KG1 (cell line): ENCODE data around the gene TSPAN5.
"Not testable (repeated sequence)": the region's sequence is repeated elsewhere in the genome, so short reads cannot be mapped to it uniquely, and the experiment has no call there.

Experiments used
- DNase-seq: peaks from one replicate; lab custom pipeline; 2025; lab: John Stamatoyannopoulos, UW

Gene TSPAN5

DNA sequence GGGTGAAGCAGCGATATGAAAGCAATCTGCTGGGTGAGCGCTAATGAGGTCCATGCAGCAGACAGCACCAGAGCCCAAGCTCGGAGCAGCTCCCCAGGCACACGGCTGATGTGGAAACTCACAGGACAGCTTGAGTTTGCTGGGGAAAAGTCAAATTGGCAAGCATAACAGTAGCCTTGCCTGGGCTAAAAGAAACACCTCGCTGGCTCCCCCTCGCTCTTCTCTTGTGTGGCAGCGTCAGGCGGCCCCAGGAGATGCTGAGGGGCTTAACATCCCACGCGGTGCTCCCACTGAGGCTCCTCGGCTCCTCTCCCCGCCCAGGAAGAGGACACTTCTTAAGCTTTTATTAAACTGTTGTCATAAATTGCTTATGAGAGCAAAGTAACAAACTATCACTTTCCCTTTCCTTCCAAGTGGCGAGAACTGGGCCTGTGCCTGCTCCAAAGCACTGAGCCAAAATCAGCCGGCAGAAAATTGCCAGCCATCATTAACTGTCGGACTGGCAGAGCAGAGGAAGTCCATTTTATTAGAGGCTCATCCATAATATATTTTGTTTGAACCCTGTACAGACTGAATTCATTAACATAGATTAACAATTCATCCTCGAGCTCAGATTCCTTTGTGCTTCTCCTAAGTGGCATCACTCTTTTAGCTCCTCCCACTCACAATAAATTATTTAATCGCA lies 111.4 kb downstream of the TSPAN5 start:
- DNase-seq = no peak

DNA sequence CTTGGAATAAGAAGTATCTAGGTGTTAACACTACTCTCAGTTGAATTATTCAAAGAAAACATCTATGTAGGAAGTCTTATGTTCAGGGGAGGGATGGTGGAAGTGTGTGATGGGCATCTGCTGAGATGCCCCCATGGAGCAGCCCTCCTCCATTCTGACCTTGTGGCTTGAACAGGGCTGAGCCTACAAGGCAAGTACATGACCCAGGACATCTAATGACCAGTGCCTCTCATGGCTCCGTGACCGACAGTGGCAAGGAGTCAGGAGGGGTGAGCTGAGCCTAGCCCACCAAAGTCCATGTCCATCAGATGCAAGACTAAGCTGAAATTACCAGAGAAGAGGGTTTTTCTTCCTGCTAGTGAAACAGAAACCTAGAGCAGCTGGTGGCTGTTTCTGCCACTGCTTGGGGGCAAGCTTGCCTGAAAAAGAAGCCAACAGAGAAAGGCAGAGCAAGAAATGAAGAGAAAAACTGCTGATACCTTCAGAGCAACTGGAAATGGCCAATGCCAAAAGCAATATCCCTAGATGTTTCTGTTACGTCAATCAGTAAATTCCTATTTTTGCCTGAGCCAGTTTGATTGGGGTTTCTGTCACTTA lies 113.5 kb downstream of the TSPAN5 start:
- no peak for DNase-seq

DNA sequence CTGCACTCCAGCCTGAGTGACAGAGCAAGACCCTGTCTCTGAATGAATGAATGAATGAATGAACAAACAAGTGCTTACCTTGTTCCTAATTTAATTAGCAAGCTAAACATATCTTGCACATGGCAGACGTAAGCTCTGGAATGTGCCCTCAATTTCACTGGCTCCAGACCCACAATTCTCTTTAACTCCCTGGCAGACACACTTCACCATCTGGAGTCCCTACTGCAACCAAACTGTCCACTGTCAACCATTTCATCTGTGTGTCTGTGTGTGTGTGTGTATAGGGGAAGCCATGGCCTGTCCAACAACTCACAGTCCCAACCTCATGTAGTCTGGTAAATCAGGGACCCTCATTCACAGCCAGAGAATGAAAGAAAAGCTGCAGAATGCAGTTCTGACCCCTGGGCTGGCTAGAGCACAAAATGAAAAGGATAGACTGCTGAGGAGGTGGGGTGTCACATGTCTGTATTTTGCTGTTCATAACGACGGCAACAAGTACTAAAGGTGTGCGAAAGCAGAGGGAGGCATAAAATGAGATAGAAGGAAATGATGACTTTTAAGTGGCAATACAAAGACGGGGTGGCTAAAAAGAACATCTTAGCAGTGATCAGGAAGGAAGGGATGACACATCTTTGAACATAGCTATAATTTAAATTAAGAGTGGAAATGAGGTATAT lies 114.1 kb downstream of the TSPAN5 start:
- DNase-seq = no peak

DNA sequence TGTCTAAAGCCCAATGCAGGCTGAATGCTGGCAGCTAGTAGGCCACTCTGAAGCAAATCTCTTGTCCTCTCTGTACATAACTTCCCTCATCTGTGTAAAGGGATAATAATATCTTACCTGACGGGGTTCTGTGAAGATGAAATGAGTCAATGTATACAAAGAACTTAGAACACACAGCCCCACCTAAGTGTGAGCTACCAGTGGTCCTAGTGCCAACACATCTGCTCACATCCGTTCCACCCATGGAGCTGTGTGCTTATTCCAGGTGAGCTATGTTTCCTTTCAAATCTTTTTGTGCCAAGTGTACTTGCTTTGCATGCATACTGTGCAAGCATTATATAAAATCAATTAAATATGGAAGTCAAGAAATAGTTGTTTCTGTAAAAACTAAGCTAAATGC lies 116.4 kb downstream of the TSPAN5 start:
- no peak for DNase-seq

DNA sequence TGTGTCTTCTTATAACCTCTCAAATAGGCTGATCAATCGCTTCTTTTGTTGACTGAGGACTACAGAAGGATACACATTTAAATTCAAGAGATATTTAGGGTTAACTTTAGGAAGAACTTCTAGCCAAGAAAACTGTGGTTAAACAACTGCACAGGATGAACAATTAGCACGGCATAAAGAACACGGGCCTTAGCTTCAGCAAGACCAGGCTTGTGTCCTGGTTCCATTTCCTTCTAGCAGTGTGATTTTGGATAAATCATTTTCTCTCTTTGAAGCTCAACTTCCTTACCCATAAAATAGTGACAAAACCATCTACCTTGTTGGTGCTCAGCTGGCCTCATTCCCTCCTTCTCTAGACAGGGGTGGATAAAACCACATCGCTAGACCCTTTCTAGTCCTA lies 117.6 kb downstream of the TSPAN5 start:
- DNase-seq = no peak

DNA sequence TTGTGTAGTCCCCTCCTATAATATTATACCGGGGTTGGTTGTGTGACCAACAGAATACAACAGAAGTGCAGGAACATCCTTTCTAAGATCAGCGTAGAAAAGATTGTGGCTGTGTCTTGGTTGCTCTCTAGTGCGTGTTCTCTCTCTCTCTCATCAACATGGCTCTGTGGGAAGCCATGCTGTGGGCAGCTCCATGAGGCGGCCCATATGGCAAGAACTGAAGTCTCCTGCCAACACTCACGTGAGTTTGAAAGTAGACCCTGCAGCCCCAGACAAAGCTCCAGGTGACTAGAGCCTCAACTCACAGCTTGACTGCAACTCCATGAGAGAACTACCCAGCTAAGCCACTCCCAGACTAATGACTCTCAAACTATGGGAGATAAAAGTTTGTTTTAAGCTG lies 118.7 kb downstream of the TSPAN5 start:
- no peak for DNase-seq

DNA sequence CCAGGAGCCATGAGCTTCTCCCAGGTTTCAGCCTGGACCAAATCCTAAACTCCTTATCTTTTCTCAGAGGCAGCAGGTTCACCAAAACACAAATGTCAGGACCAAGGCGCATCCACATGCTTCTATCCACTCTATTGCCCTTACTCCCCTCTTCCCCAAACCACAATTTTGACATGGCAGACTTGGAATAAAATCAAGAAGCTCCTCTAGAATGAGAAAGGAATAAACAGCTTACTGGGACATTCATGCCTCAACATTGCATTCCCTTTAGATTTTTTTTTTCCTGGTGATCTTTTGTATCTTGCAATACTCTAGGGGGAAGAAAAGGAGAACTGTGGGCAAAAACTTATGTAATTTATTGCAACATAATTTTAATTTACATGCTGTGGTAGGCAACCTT lies 119.1 kb downstream of the TSPAN5 start:
- DNase-seq = no peak

DNA sequence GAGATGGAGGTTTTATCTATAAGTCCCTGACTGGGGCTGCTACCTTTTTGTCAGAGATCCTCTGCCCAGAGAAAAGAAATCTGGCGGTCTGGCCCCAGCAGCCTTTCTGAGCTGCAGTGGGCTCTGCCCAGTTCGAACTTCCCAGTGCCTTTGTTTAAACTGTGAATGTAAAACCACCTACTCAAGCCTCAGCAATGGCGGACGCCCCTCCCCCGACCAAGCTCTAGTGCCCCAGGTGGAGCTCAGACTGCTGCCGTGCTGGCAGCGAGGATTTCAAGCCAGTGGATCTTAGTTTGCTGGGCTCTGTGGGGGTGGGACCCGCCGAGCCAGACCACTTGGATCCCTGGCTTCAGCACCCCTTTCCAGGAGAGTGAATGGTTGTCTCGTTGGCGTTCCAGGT lies 121.8 kb downstream of the TSPAN5 start:
- no peak for DNase-seq

DNA sequence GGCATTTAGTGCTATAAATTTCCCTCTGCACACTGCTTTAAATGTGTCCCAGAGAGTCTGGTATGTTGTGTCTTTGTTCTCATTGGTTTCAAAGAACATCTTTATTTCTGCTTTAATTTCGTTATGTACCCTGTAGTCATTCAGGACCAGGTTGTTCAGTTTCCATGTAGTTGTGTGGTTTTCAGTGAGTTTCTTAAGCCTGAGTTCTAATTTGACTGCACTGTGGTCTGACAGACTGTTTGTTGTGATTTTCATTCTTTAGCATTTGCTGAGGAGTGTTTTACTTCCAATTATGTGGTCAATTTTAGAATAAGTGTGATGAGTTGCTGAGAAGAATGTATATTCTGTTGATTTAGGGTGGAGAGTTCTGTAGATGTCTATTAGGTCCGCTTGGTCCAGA lies 124.3 kb downstream of the TSPAN5 start:
- not testable (repeated sequence) for DNase-seq

DNA sequence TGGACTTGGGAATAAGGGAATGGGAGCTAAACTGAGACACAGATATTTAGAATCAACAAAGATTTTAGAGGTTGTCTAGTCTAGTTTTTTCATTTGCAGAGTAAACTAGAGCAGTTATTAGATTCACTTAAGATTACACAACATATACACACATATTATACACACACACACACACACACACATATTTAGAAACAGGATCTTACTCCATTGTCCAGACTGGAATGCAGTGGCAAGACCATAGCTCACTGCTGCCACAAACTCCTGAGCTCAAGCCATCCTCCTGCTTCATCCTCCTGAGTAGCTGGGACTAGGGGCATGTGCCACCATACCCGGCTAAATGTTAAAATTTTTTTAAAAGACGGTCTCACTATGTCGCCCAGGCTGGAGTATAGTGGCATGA lies 127.8 kb downstream of the TSPAN5 start:
- DNase-seq = no peak

DNA sequence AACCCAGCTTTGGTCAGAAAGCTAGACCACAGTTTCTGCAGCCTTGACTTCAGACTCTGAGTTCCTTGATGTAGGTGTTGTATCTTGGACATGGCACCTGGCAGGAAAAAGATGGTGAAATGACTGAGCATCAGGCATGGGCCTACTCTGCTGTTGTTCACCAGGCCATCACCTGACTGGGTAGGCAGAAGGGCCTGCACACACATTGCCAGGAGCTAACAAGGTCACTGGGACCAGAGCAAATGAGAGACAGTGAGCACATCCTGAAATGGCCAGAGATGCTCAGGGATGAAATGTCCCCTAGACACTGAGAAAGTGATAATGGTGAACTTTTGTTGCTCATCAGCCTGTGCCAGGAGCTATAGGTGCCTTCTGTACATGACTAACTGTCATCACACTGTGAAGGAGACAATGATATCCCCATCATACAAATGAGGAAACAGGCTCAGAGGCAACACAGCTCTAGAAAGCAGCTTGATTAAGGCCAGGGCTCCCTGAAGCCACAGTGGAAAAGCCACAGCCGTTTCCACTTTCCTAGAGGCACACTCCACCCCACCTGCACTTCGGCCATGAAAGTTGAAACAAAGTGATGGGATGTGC lies 128.3 kb downstream of the TSPAN5 start:
- DNase-seq = no peak

DNA sequence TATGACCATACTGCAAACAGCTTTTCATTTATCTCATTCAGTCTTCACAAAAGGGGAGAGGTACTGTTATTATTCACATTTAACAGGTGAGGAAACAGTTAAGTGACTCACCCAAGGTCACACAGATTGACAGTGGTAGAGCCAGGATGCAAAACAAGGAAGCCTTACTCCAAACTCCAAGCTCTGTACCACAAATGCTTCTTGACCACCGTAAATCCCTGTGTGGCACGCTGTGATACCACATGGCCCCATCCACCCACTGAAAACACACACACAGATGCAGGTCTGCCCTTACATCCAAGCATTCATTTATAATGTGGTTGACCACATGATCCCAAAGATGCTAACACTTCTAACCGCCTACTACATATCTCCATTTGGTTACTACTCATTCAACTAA lies 129.5 kb downstream of the TSPAN5 start:
- DNase-seq = no peak

DNA sequence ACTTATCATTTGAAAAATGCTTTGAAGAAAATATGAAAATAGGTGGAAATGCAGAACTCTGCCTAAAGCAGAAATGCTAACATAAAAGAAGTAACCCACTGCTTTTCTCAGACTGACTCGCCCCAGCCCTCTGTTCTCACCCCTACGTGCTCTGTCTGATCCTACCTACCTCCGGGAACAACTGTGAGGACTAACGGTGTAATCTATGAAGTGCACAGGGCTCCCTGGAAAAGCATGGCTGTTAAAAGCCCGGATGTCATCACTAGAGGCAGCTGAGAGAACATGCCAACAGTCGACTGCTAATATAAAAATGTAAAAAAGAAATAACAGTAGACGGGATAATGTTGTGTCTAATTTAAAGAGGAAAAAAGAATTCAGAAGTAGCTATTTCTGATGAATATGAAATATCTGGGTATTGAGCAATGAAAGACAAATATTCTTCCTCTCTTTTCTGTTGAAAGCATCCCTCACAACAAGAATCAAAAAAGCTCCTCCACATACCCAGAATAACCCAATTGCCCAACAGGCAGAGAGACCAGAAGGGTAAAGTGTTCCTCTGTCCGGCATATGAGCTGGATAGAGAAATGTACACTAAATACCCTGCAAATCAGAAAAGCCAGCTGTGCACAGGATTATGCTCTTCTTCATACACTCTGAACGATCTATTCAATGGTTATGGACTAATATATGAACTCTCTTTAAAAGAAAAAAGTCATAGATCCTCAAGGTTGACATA lies 130.7 kb downstream of the TSPAN5 start:
- DNase-seq = no peak

DNA sequence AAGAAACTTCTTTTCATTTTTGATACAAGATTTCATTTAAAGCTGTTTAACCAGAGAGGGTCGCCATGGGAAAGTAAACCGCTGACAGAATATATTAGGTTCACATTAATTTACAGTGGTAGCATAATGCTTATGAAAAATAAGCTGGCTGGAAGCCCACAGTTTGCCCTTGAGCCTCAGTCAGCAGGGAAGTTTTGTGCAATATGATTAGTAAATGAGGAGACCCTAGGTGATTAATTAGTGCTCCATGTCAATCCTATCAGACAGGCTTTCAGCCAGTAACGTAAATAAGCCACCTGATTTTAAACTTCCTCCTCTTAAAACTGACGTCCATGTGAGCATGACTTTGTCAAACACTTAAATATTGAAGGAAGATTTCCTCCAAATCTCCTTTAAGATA lies 134.2 kb downstream of the TSPAN5 start:
- DNase-seq = no peak

DNA sequence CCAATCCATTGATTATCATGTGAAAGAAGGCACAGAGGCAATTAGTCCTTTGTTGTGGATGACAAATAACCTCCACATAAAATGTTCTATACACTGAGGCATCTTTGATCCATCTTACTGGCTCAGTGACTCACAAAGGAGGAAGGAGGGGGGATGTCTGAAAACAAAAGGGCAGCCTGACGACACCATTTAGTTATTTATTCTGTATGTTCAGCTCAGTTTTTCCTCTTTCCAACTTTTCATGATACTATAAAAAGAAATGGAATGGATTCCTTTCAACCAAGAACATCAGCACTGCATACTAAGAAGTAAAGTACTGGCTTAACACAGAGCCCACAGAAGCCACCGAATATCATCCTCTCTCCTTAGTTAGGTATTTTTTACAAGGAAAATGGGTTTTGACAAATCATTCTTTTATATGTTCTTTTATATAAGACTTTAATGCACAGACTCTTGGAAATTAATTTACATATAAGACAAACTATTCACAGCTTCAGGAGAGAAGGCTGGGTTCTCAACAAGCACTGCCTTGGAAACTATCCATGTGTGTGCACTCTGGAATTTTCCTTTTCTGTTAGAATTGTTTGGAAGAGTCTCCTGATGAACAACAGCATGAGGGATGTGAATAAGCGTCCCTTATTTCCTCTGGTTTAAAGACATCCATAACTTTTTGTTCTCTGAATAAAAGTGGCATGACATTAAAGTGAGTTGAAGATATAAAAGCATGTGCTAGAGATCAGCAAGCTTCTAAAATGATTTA lies 135.6 kb downstream of the TSPAN5 start:
- no peak for DNase-seq

DNA sequence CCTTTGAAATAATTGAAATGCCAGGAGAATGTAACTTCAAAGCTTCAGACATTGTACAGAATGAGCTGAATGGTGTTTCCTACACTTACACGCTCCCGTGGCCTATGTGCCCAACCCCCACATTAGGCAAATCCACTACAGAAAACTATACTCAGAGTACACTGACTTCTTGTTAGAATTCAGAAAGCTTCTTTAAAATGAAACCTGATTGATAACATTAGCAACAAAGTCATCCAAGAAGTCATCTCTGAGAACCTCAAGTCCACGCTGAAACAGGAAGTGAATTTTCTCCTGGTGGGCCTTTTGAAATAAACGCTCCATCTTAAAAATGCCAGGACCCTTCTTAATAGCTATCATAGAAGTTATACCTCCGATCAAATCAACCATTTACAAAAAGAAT lies 136.3 kb downstream of the TSPAN5 start:
- no peak for DNase-seq

DNA sequence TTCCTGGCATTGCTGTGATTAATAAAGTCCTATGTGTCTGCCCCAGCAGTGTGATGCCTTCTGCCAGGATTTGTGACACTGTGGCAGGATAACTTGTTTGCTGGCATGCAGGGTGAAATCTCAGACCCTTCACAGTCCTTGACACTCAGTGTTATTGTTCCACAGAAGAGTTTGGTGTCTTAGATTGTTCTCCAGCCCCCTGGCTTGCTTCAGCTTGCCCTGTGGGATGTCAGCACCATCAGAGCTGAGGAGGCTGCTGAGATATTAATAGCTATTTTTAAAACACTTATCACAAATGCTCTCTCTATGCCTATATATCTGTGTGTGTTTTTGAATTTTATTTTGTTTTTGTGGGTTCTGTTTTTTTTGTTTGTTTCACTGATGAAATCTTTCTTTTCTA lies 136.9 kb downstream of the TSPAN5 start:
- DNase-seq = no peak

DNA sequence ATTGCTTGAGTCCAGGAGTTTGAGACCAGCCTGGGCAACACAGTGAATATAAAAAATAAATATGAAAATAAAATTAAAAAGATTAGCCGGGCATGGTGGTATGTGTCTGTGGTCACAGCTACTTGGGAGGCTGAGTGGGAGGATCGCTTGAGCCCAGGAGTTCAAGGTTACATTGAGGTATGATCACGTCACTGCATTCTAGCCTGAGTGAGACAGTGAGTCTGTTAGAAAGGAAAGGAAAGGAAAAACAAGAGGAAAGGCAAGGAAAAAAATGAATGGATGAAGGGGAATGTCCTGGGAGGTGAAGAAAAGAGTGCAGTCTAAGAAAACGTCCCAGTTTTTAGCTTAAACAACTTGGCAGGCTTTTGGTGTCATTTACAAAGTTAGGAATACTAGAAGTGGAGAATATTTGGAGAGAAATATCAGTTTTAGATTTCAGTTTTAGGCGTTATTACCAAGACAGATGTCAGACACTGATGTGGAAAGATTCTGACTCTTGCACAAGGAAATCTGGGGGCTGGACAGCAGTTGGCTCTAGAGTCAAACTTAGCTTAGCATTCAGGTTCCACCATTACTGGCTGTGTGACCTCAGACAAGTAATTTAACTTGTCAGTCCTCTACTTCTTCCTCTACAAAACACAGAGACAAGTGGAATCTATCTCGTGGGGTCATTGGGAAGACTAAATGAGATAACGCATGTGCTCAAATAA lies 139.0 kb downstream of the TSPAN5 start:
- no peak for DNase-seq

DNA sequence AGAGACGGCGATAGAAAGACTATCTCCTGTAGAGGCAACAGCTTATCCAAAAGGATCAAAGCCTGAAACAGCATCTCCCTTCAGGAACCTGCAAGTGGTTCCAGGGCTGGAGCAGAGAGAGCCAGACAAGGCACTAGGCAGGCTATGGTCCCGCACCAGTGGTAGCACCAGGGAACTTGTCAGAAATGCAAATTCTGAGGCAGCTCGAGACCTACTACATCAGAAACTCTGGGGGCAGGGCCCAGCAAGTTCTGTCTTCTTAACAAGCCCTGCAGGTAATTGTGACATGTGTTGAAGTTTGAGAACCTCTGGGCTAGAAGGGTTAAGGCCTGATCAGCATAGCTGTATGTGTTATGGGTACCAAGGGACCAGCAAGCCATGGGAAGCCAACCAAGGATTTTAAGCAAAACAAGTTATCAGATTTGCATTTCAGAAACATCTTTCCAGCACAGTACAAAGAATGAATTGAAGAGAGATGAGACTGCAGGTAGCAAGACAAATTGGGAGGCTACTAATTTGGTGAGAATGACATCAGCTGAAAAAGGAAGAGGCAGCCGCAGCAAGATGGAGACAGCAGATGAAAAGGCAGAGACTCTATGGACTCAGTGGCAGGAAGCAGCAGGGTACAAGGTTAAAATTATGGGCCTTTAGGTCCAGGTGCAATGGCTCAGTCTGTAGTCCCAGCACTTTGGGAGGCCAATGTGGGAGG lies 139.7 kb downstream of the TSPAN5 start:
- DNase-seq = no peak

DNA sequence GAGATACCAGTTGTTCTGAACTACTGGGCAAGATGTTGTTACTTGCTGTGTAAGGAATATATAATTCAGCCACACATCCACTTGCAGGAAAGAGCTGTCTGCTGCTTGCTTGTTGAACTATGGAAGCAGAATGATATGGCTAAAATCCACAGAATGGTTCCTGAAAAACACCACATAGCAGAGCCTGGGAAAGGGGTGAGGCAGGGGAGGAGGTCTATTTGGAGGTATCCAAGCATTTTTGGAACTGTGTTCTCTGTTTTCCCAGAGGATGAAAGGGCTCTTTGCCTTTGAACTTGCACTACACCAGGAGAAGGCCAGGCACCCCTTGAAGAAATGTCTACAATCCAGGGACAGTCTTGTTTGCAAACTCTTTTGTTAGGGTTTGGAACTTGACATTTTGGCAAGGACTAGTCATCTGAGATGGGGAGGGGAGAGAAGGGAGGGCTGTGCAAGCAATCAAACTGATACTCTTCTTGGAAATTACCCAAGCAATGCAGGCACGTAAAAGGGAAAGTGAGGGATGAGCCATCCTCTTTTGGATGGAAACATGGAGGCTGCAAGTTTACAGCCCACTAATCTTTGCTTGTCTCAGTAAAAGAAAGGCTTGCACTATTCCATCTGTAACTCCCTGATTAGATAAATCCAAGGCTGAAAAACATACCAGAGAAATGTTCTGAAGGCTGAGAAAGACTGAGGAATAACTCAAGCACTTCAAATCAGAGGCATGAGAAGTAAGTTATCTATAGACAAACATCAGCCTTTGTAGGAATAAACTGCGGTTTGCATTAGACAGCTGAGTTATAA lies 141.0 kb downstream of the TSPAN5 start:
- DNase-seq = no peak
